Left colon (tissue), 2 donors: ENCODE results near the gene WNT11. TPM values are rescaled to one million over a fixed set of nuclear protein-coding genes. Genes with fewer than 3 reads are reported as not detected.
A peak's percentile ranks its signal among the peaks of the same experiment; 100 is the strongest.

ENCODE experiments used
- ATAC-seq: fragments of 200-7000 bp; cut with Tn5 transposase; one replicate; pipeline ENCODE4 v1.9.1; 2020; ENCODE audit warnings: mild to moderate bottlenecking, moderate library complexity
- DNase-seq, 2 donors: peaks; one replicate each; pipeline ENCODE4 v3.0.0-alpha.2; 2020
- intact Hi-C, 2 donors: fragments of 100-400 bp; cut with DNase I in 1 of 2; cut with micrococcal nuclease in 1 of 2; formaldehyde crosslinking; loops; one replicate each; pipeline versions ENCODE4 v1.11.2 to v1.14.0; 2022; cut with DNase I, micrococcal nuclease
- total RNA-seq, 2 donors: library from RNA; stranded (reverse); fragmentation: NEBNext Ultra II Directional; extraction: Animal tissue kit (Norgen Biotek cat#: 25700); gene quantifications; one replicate each; pipeline ENCODE4 v1.2.1, GENCODE V29; 2021
- donor health status: DM: no; HTN: no; CAD: no.
- donor health status: DM: yes; HTN: yes; CAD: no.

WNT11 gene
- total RNA-seq, 2 donors from 2014 or later: 7.3 to 7.9 TPM

DNA sequence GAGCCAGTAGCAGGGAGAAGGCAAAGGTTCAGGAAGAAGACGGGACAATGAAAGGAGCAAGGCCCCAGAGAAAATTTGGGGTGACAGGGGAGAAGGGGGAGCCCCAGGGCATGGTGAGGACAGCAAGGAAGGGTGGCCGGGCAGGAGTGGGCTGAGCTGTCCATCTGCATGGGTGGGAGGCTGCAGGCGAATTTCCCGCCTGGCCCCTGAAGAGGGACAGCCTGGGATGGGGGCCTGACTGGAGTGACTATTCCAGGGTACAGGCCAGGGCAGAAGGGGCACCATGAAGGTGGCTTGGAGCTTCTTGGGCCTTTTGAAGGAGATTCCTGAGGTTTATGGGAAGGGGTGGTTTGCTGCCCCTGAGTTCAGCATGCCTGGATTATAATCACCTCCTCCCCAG is 56.2 kb downstream of the WNT11 start:
- no peak for DNase-seq
- no peak for ATAC-seq
- intact Hi-C loops: loop anchor here in 1 of 2 donors (10.0 kb wide), 1 partner anchor 345 kb away; no protein-coding TSS in a partner anchor

DNA sequence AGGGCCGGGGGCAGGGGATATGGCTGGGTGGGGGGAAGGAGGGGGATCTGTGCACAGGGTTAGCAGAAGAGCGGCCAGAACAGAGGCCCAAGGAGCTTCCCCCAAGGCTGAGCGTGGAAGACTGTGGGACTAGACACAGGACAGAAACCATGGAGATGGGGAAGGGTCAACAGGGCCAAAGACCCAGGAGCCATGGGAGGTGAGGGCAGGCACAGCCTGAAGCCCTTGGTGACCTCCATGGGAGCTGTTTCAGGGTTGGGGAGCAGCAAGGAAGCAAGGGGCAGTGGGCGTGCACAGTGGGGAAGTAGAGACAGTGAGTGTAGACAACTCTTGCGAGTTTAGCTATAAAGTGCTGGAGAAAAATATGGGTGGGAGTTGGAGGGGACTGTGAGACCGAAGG is 56.6 kb downstream of the WNT11 start:
- intact Hi-C loops: loop anchor here in 1 of 2 donors (10.0 kb wide), 1 partner anchor 345 kb away; no protein-coding TSS in a partner anchor
- no peak for ATAC-seq
- DNase-seq: no peak

GRCh38 chr11:76148941-76149613 is 57.2 kb downstream of the WNT11 start:
- peak; percentile 75 to 90 for DNase-seq
- ATAC-seq: peak; percentile 65
- intact Hi-C loops: no loop called here

GRCh38 chr11:76148231-76148630 is 58.1 kb downstream of the WNT11 start:
- ATAC-seq (peak; percentile 52), DNase-seq (peak; percentile 50 to 59)
- intact Hi-C loops: no loop called here

DNA sequence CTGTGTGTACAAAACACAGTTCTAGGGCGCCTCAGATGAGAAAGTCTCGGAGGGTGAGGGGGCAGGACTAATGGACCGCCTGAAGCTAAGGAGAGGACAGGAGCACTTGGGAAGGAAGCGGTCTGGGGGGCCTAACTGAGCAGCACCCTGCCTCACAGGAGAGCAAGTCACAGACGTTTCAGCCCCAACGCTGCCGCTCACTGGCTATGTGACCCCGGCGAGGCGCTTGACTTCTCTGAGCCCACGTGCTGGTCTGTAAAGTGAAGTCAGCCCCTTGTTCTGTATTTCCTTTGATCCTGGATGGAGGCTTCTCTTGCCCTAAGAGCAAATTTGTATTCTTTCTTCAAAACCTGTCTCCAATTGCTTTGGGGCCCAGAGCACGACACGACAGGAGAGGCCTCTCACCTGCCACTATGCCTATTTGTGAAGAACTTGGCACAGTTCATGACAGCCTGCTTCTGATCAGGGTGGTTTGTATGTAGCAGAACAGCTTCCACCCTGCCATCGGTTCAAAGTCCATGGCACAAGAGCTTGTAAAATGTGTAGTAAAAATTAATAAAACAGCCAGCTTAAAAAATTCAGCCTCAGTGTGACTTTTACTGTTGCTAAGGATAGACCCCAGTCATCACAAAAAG is 59.1 kb downstream of the WNT11 start:
- DNase-seq (peak; percentile 57 to 76), ATAC-seq (peak; percentile 68)
- intact Hi-C loops: no loop called here

- ATAC-seq: no peak
- intact Hi-C loops: no loop called here
- no peak for DNase-seq
These were observed 63.0 kb downstream of the WNT11 start for GRCh38 chr11:76143274-76143673.

- no peak for ATAC-seq
- no peak for DNase-seq
- intact Hi-C loops: no loop called here
These were observed 64.3 kb downstream of the WNT11 start for GRCh38 chr11:76141901-76142588.

DNA sequence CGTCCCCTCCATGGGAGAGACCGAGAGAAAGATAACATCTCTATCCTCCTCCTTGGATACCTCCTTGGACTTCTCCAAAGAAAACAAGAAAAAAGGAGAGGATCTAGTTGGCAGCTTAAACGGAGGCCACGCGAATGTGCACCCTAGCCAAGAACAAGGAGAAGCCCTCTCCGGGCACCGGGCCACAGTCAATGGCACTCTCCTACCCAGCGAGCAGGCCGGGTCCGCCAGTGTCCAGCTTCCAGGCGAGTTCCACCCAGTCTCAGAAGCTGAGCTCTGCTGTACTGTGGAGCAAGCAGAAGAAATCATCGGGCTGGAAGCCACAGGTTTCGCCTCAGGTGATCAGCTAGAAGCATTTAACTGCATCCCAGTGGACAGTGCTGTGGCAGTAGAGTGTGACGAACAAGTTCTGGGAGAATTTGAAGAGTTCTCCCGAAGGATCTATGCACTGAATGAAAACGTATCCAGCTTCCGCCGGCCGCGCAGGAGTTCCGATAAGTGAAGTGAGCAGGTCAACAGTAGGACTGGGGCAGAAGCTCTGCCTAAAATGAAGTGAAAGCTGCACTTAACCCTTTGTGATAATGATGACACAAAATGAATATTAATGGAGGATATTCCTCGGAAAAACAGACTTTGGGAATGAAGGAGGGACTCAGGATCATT is 65.3 kb downstream of the WNT11 start:
- intact Hi-C loops: no loop called here
- ATAC-seq: no peak
- no peak for DNase-seq

DNA sequence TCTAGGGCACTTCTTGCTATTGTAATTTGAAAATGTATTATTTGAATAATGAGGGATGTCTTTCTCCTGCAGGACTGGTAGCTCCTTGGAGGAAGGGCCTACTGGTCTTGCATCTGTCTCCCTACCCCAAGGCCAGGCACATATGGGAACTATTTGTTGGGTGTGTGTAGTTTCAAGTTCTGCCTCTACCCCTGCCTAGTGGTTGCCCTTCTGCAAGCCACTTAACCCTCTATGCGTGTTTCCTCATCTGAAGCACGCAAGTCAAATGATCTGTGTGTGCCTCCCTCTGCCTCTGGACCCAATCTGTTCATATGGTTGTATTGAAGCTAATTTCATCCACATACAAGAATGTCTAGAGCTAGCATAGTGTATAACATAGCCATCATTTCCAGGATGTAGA is 67.0 kb downstream of the WNT11 start:
- intact Hi-C loops: no loop called here
- DNase-seq (no peak), ATAC-seq (no peak)

Other genes starting within 250 kb of the WNT11 start
- gene THAP12, start 174.6 kb upstream of the WNT11 start, total RNA-seq: 10 to 100 TPM; 39.1 to 43.3 TPM
- 1 to 10 TPM; 2.4 to 2.7 TPM for gene GVQW3, start 174.8 kb upstream of the WNT11 start, total RNA-seq
- gene EMSY, start 238.5 kb upstream of the WNT11 start, total RNA-seq: 10 to 100 TPM; 19.5 to 19.6 TPM